Adipose tissue (tissue), 3 donors: ENCODE data around the gene POLR1F. TPM values are rescaled to one million over a fixed set of nuclear protein-coding genes. Genes with fewer than 3 reads are reported as not detected.
"Not testable (repeated sequence)": the region's sequence is repeated elsewhere in the genome, so short reads cannot be mapped to it uniquely, and the experiment has no call there.

ENCODE experiments used
- H3K27ac ChIP-seq: one replicate; pipeline ENCODE4 v1.5.1; 2013; ENCODE audit warnings: low read depth, low read length
- WGBS, 3 donors: extraction: QIAGEN DNeasy Blood & Tissue Kit; methylation state at CpG; one replicate each; pipeline ENCODE4 v1.1.7; 2013; 5-methylcytosine and 5-hydroxymethylcytosine counted together
- polyA plus RNA-seq, 3 donors: library from polyadenylated mRNA; stranded (reverse); fragments of 200-250 nt; gene quantifications; one replicate each; pipeline ENCODE4 v1.2.3, GENCODE V29; 2013
- donor health status: healthy with polysubstance abuse.
- donor health status: Bipolar disorder and iron deficiency.
- donor health status: healthy.

POLR1F gene
- polyA plus RNA-seq, 3 donors, result 3.0 to 9.6 (median 7.5) TPM

- WGBS, 3 donors, result 57 to 81% (median 74%) methylated on average over 12 of the region's 12 CpGs
- H3K27ac ChIP-seq, result not testable (repeated sequence)
Observed at GRCh38 chr7:19689130-19689529, 19.7 kb downstream of the POLR1F start.

- H3K27ac ChIP-seq, result no peak overlapping the region
- WGBS, 3 donors, result 82 to 93% (median 85%) methylated on average over 5 of the region's 5 CpGs
Observed at GRCh38 chr7:19681596-19681995, 27.2 kb downstream of the POLR1F start.

- WGBS, 3 donors, result 26 to 67% (median 31%) methylated on average over 2 of the region's 2 CpGs
- H3K27ac ChIP-seq, result no peak overlapping the region
Observed at GRCh38 chr7:19677180-19677579, 31.7 kb downstream of the POLR1F start.

GRCh38 chr7:19675816-19676215 is 33.0 kb downstream of the POLR1F start:
- WGBS, 3 donors, result 73 to 87% (median 77%) methylated on average over 1 of the region's 1 CpG
- H3K27ac ChIP-seq, result no peak overlapping the region

GRCh38 chr7:19674266-19674960 is 34.4 kb downstream of the POLR1F start:
- WGBS, 3 donors, result 71 to 84% (median 75%) methylated on average over 5 of the region's 5 CpGs
- H3K27ac ChIP-seq, result no peak overlapping the region

- H3K27ac ChIP-seq, result no peak overlapping the region
- WGBS, 3 donors, result 88 to 96% (median 91%) methylated on average over 1 of the region's 1 CpG
Observed at GRCh38 chr7:19670806-19671205, 38.0 kb downstream of the POLR1F start.

- no peak overlapping the region for H3K27ac ChIP-seq
- WGBS, 3 donors, result 1 to 2% (median 2%) methylated on average over 1 of the region's 1 CpG
Observed at GRCh38 chr7:19665399-19666008, 43.3 kb downstream of the POLR1F start.

GRCh38 chr7:19663816-19664462 is 44.9 kb downstream of the POLR1F start:
- 12 to 47% (median 46%) methylated on average over 4 of the region's 4 CpGs for WGBS, 3 donors
- no peak overlapping the region for H3K27ac ChIP-seq

GRCh38 chr7:19648791-19649190 is 60.0 kb downstream of the POLR1F start:
- no peak overlapping the region for H3K27ac ChIP-seq
- WGBS, 3 donors, result 64 to 76% (median 67%) methylated on average over 2 of the region's 2 CpGs

Other genes with a start within 250 kb of the POLR1F start
- gene TMEM196, start 64.6 kb upstream of the POLR1F start, polyA plus RNA-seq, result under 1 TPM in 1 of 3 donors, not detected in 2; 0.29 TPM